NT2/D1 (cell line): ENCODE results near the gene ATG2B.

Experiments used
- SUZ12 ChIP-seq: IDR thresholded peaks from 2 replicates; pipeline ENCODE4 v1.6.1; 2011; ENCODE audit not compliant: insufficient read length, insufficient read depth; ENCODE audit errors: extremely low read depth
- YY1 ChIP-seq: IDR thresholded peaks from 2 replicates; pipeline ENCODE4 v1.6.1; 2011; ENCODE audit not compliant: insufficient read length, insufficient read depth
- ZNF274 ChIP-seq: IDR thresholded peaks from 2 replicates; pipeline ENCODE4 v1.6.1; 2011; ENCODE audit warnings: mild to moderate bottlenecking, low read depth, low read length

DNA sequence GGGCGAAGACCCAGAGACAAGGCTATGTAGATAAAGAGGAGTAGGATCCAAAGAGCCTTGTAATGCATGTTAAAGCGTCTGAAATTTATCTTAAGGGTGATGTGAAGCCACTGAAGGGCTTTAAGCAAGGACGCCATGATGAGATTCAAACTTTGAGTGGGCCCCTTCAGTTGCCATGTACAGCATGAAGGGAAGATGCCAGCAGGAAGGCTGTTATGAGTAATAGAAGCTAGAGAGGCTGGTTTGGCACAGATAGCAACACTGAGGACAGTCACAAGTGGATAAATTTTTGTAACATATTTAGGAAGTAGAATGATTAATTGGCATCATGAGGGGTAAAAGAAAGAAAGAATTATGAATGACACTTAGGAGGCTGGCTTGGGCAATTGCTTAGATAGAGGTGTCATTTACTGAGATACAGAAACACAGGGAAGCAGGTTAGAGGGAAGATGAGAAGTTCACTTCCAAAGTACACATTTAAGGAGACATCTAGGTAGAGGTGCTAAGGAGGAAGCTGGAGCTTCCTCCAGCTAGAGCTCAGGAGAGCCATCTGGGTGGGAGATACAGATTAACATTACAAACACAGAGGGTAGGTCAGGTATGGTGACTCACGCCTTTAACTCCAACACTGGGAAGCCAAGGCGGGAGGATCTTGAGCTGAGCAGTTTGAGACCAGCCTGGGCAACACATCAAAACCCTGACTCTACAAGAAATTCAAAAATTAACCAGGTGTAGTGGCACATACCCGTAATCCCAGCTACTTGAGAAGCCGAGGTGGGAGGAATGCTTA lies 13.7 kb downstream of the ATG2B start:
- TF ChIP-seq YY1 (no peak), SUZ12 (no peak), ZNF274 (no peak)
